GM06990 (cell line): ENCODE data around the gene ADARB2.

ENCODE experiments used
- DNase-seq: peaks from one replicate; pipeline ENCODE4 v3.0.0-alpha.2; 2011; ENCODE audit not compliant: insufficient read length; ENCODE audit errors: extremely low read depth
- H3K27me3 ChIP-seq: replicated peaks from 2 replicates; pipeline ENCODE4 v1.6.0; 2011; ENCODE audit warnings: low read length; ENCODE audit not compliant: control insufficient read depth, insufficient read depth
- H3K36me3 ChIP-seq: 2 replicates; pipeline ENCODE4 v1.5.1; 2011; ENCODE audit warnings: low read length; ENCODE audit not compliant: control insufficient read depth, insufficient read depth
- H3K4me3 ChIP-seq: replicated peaks from 2 replicates; pipeline ENCODE4 v1.5.1; 2011; ENCODE audit warnings: low read depth, mild to moderate bottlenecking, control low read depth, low read length
- TF ChIP-seq, protein P1 (sequence below): IDR thresholded peaks from 2 replicates; pipeline ENCODE4 v1.5.1; 2011; ENCODE audit warnings: low read length, control low read depth, mild to moderate bottlenecking, inconsistent platforms; ENCODE audit not compliant: insufficient read depth, poor library complexity, severe bottlenecking

ADARB2 gene

DNA sequence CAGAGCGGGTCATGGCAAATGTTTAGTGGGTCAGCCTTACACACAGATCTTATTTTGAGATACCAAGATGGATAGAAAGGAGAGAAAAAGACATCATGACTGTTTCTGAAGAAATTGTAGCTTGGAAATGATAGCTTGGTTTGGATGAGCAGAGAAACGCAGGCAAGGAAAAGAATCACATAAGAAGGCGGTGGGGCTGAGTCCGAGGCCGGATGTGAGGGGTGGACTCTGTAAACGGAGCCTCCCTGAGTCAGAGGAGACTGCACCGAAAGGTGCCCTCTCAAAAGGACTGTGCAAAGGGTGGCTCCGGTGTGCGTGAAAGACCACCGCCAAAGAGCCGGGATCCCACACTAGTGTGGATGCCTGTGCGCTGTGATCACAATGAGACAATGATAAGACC, 53.7 kb downstream of the ADARB2 start:
- Histone ChIP-seq H3K27me3 (no peaks in the 10 kb centered on the region), H3K4me3 (no peak overlapping the region), H3K36me3 (peaks cover 2% of the 10 kb centered on the region; the same call in 1 of the 2 replicates)
- TF ChIP-seq, protein P1, sequence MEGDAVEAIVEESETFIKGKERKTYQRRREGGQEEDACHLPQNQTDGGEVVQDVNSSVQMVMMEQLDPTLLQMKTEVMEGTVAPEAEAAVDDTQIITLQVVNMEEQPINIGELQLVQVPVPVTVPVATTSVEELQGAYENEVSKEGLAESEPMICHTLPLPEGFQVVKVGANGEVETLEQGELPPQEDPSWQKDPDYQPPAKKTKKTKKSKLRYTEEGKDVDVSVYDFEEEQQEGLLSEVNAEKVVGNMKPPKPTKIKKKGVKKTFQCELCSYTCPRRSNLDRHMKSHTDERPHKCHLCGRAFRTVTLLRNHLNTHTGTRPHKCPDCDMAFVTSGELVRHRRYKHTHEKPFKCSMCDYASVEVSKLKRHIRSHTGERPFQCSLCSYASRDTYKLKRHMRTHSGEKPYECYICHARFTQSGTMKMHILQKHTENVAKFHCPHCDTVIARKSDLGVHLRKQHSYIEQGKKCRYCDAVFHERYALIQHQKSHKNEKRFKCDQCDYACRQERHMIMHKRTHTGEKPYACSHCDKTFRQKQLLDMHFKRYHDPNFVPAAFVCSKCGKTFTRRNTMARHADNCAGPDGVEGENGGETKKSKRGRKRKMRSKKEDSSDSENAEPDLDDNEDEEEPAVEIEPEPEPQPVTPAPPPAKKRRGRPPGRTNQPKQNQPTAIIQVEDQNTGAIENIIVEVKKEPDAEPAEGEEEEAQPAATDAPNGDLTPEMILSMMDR, result no peak
- DNase-seq, result no peak

DNA sequence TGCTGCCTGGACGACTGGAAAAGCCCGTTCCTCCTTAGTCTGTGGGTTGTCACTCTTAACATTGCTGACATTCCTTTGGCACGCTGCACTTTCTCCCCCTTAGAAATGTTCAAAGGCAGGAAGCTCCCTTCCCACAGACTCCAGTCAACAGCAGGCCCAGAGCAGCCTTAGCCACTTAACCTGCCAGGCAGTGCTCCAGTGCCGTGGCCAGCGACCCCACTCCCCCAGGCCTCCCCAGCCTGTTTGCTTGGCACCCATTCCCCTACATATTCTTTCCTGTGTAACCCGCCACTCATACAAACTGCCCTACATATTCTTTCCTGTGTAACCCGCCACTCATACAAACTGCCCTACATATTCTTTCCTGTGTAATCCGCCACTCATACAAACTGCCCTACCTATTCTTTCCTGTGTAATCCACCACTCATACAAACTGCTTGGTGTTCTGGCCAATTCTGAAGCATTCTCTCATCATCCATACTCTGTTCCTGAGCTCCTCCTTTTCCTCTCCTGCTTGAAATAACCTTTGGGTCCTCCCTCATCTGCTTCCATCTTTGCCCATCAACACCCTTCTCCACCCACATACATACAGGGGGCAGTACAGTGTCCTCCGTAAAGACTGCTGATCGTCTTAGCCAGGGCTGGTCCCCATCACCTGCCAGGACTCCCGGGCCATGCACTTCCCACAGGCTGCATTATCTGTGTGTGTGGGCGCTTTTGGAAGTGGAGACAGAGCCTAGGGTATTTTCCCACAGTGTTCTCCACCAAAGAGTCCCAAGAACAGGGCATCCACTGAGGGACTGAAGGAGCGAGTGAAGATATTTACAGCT, 57.3 kb downstream of the ADARB2 start:
- Histone ChIP-seq H3K27me3 (no peaks in the 10 kb centered on the region), H3K36me3 (peaks cover 2% of the 10 kb centered on the region; the same call in 1 of the 2 replicates), H3K4me3 (no peak overlapping the region)
- DNase-seq, result no peak
- TF ChIP-seq, protein P1, result no peak

DNA sequence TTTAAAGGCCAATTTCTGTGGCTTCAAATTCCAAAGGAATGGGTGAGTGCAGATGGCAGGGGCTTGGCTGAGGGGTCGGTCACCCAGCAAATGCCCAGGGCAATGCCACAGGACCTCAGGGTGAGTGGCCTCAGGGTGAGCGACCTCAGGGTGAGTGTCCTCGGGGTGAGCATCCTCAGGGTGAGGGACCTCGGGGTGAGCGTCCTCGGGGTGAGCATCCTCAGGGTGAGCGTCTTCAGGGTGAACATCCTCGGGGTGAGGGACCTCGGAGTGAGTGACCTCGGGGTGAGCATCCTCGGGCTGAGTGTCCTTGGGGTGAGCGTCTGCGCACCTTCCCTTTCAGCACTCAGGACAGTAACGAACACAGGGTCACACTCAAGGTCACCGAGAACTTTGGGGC, 59.2 kb downstream of the ADARB2 start:
- Histone ChIP-seq H3K4me3 (no peak overlapping the region), H3K27me3 (no peaks in the 10 kb centered on the region), H3K36me3 (no peaks in the 10 kb centered on the region; the same call in 1 of the 2 replicates)
- DNase-seq, result no peak
- TF ChIP-seq, protein P1, result no peak

DNA sequence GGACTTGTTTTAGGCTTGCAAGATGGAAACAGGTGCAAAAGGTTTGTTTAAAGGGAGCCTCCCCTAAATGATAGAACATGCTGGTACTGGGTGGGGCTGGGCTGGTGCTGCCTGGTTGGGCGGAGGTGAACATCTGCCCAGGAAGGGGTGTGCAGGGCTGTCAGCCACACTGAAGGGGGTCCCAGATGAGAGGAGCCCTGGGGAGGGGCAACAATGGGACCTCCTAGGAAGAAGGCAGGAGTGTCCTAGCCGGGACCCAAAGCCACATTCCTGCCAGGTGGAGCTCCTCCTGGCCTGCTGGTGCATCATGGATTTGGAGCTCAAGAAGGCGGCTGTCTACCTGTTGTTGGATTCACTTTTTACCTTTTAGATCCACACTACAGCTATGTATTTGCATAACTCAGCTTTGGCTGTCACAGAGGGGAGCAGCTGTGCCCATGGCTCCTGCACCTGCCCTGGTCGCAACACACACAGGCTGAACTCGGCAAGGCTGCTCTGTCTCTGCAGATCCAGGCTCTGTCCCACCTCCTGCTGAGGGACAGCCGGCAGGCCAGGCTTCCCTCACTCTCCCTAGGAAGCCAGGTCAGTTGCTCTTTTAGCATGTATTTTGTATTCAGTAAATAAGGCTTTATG, 59.9 kb downstream of the ADARB2 start:
- DNase-seq, result no peak
- TF ChIP-seq, protein P1, result no peak
- Histone ChIP-seq H3K4me3 (no peak overlapping the region), H3K36me3 (no peaks in the 10 kb centered on the region; the same call in 1 of the 2 replicates), H3K27me3 (no peaks in the 10 kb centered on the region)

DNA sequence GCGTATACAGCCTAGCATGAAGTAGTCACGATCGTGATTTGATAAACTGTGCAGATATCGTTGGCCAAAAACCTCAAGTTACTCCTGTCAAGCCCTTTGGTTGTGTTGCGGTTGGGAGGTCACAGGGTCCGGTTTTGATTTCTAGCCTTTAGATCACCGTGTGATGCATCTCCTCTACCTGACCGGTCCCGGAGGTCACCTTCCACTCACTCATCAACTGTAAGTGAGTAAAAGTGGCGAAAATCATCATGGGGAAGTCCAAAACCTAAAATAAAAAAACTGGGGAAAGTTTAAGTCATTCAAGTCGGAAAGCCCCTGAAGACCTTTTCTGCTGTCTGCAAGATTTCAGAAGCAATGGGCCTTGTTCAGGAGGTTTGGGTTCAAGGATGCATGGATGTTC, 62.8 kb downstream of the ADARB2 start:
- H3K27me3 ChIP-seq, result no peaks in the 10 kb centered on the region

More for the DNA sequence above, 62.8 kb downstream of the ADARB2 start:
- H3K4me3 ChIP-seq, result no peak overlapping the region
- DNase-seq, result peak; percentile 57
- H3K36me3 ChIP-seq, result peaks cover 1% of the 10 kb centered on the region; the same call in 1 of the 2 replicates
- TF ChIP-seq, protein P1, result no peak
